Astrocyte of the cerebellum (primary cell): ENCODE results near the gene ZFPL1.

ENCODE experiments used
- DNase-seq: peaks from one replicate; pipeline ENCODE4 v3.0.0-alpha.2; 2011; ENCODE audit warnings: low read depth
- H3K4me3 ChIP-seq: 2 replicates; pipeline ENCODE4 v1.5.1; 2011; ENCODE audit warnings: mild to moderate bottlenecking, low read depth, low read length, moderate library complexity
- in situ Hi-C: cut with HindIII; loops from 2 replicates; pipeline ENCODE4 v1.10.0; 2017; ENCODE audit warnings: low sequenced_read_pairs
- TF ChIP-seq, protein P1 (sequence below): IDR thresholded peaks from 2 replicates; pipeline ENCODE4 v1.5.1; 2012; ENCODE audit warnings: low read length, low read depth, moderate library complexity, mild to moderate bottlenecking; ENCODE audit errors: missing control alignments

ZFPL1 gene

GRCh38 chr11:65086809-65087208, 2.8 kb downstream of the ZFPL1 start:
- no peak overlapping the region for H3K4me3 ChIP-seq

GRCh38 chr11:65087216-65087615, 3.2 kb downstream of the ZFPL1 start:
- no peak overlapping the region for H3K4me3 ChIP-seq
- TF ChIP-seq, protein P1, sequence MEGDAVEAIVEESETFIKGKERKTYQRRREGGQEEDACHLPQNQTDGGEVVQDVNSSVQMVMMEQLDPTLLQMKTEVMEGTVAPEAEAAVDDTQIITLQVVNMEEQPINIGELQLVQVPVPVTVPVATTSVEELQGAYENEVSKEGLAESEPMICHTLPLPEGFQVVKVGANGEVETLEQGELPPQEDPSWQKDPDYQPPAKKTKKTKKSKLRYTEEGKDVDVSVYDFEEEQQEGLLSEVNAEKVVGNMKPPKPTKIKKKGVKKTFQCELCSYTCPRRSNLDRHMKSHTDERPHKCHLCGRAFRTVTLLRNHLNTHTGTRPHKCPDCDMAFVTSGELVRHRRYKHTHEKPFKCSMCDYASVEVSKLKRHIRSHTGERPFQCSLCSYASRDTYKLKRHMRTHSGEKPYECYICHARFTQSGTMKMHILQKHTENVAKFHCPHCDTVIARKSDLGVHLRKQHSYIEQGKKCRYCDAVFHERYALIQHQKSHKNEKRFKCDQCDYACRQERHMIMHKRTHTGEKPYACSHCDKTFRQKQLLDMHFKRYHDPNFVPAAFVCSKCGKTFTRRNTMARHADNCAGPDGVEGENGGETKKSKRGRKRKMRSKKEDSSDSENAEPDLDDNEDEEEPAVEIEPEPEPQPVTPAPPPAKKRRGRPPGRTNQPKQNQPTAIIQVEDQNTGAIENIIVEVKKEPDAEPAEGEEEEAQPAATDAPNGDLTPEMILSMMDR: no peak
- no peak for DNase-seq
- in situ Hi-C loops: no loop called here

More at GRCh38 chr11:65086809-65087208, 2.8 kb downstream of the ZFPL1 start:
- no peak for DNase-seq
- in situ Hi-C loops: no loop called here
- TF ChIP-seq, protein P1: no peak

DNA sequence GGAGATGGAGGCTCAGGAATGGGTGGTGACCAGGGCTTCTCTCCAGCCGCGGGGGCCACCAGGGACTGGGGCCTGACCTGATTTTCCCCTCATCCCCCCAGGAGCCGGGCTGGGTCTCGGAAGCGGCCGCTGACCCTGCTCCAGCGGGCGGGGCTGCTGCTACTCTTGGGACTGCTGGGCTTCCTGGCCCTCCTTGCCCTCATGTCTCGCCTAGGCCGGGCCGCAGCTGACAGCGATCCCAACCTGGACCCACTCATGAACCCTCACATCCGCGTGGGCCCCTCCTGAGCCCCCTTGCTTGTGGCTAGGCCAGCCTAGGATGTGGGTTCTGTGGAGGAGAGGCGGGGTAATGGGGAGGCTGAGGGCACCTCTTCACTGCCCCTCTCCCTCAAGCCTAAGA, 3.8 kb downstream of the ZFPL1 start:
- in situ Hi-C loops: no loop called here
- TF ChIP-seq, protein P1: no peak
- H3K4me3 ChIP-seq: no peak overlapping the region

DNA sequence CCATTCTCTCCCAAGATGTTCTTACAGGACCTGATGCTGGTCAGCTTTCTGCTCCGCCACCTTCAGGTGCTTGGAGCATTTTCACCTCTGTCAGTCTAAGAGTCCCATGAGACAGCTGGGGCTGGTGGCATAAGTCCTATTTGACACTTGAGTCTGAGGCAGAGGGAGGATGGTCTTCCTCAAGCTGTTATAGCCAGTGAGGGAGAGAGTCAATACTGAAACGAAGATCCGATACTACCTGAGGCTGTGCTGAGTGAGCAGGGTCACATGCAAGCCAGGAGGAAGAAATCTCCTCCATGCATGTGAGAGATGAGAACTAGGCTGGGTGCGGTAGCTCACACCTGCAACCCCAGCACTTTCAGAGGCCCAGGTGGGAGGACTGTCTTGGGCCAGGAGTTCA, 5.6 kb downstream of the ZFPL1 start:
- H3K4me3 ChIP-seq: no peak overlapping the region
- in situ Hi-C loops: no loop called here
- DNase-seq: no peak
- TF ChIP-seq, protein P1: no peak

More for the DNA sequence above, 3.8 kb downstream of the ZFPL1 start:
- DNase-seq: no peak

DNA sequence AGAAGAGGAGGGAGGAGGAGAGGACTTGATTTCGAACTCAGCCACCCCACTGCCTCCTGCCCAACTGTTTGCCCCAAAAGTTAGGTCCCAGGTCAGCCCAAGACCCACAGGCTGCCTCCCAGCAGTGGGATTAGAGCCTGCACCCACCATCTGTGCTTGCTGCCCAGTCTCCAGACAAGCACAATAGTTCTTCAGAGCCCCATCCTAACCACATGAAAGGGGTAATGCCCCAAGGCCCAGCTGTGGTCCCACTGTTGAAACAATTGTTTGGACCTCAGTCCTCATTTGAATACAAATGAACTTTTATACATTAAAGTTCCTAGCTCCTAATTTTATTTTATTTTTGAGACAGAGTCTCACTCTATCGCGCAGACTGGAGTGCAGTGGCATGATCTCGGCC, 6.6 kb downstream of the ZFPL1 start:
- no peak for DNase-seq
- in situ Hi-C loops: no loop called here
- no peak overlapping the region for H3K4me3 ChIP-seq
- TF ChIP-seq, protein P1: no peak

GRCh38 chr11:65095427-65095826, 11.4 kb downstream of the ZFPL1 start:
- DNase-seq: no peak
- peak overlapping the region; percentile 71 for H3K4me3 ChIP-seq
- TF ChIP-seq, protein P1: no peak
- in situ Hi-C loops: no loop called here
